Activated CD4-positive, alpha-beta T cell treated with anti-CD3 and anti-CD28 coated beads, Interleukin-2, Interleukin-4, amounts not matched to agents 100 ng/mL and 50 ng/mL, durations not matched to agents 16 hours and 8 hours (primary cell): ENCODE measurements around the gene BFSP1.

ENCODE experiments used
- DNase-seq: peaks from one replicate; pipeline ENCODE4 v3.0.0-alpha.2; 2020; ENCODE audit warnings: low spot score

BFSP1 gene

GRCh38 chr20:17530716-17531664 lies at the start of gene BFSP1:
TSS of gene BFSP1 (minus strand) at chr20:17531379. CDS start at chr20:17531329, 50 bp downstream.
- DNase-seq = peak; percentile 55

GRCh38 chr20:17580895-17581294 lies 49.7 kb upstream of the BFSP1 start:
- DNase-seq = no peak

- DNase-seq = no peak
Observed at GRCh38 chr20:17579369-17580039, 48.3 kb upstream of the BFSP1 start.

- DNase-seq = no peak
Observed at GRCh38 chr20:17576215-17576614, 45.0 kb upstream of the BFSP1 start.

GRCh38 chr20:17573463-17573862 lies 42.3 kb upstream of the BFSP1 start:
- DNase-seq = no peak

GRCh38 chr20:17572034-17572638 lies 41.0 kb upstream of the BFSP1 start:
- no peak for DNase-seq

GRCh38 chr20:17571153-17571527 lies 40.0 kb upstream of the BFSP1 start:
- peak; percentile 62 for DNase-seq

GRCh38 chr20:17570347-17571152 lies 39.4 kb upstream of the BFSP1 start:
- DNase-seq = peak; percentile 11

GRCh38 chr20:17569616-17570346 lies 38.6 kb upstream of the BFSP1 start, which contains the start of gene DSTN:
TSS of gene DSTN (plus strand) at chr20:17570075. CDS start at chr20:17570209, 134 bp downstream.
- DNase-seq = peak; percentile 86

- DNase-seq = no peak
Observed at GRCh38 chr20:17568972-17569521, 37.9 kb upstream of the BFSP1 start.

GRCh38 chr20:17568045-17568788 lies 37.0 kb upstream of the BFSP1 start:
- no peak for DNase-seq

- DNase-seq = no peak
Observed at GRCh38 chr20:17566345-17566744, 35.2 kb upstream of the BFSP1 start.

- no peak for DNase-seq
Observed at GRCh38 chr20:17565169-17565845, 34.1 kb upstream of the BFSP1 start.

- DNase-seq = no peak
Observed at GRCh38 chr20:17562804-17563305, 31.7 kb upstream of the BFSP1 start.

- DNase-seq = peak; percentile 47
Observed at GRCh38 chr20:17560344-17561074, 29.3 kb upstream of the BFSP1 start.

- DNase-seq = no peak
Observed at GRCh38 chr20:17559338-17559737, 28.2 kb upstream of the BFSP1 start.

GRCh38 chr20:17558941-17559304 lies 27.7 kb upstream of the BFSP1 start:
- DNase-seq = no peak

GRCh38 chr20:17558154-17558940 lies 27.2 kb upstream of the BFSP1 start:
- DNase-seq = peak; percentile 37
